DMS 273 treated with DMSO at 0.1 percent for 48 hours (cell line): ENCODE results near the gene PECR.
"Not testable (repeated sequence)": the region's sequence is repeated elsewhere in the genome, so short reads cannot be mapped to it uniquely, and the experiment has no call there.

Source experiments
- DNase-seq: peaks from one replicate; lab custom pipeline; 2025; lab: John Stamatoyannopoulos, UW

Gene PECR

GRCh38 chr2:216104691-216105090 is 23.1 kb upstream of the PECR start:
- DNase-seq, result no peak

GRCh38 chr2:216103213-216103612 is 21.6 kb upstream of the PECR start:
- no peak for DNase-seq

GRCh38 chr2:216101109-216101508 is 19.5 kb upstream of the PECR start:
- no peak for DNase-seq

- no peak for DNase-seq
These were observed 17.1 kb upstream of the PECR start for GRCh38 chr2:216098421-216099334.

- DNase-seq, result no peak
These were observed 13.1 kb upstream of the PECR start for GRCh38 chr2:216094701-216095100.

GRCh38 chr2:216092646-216093045 is 11.0 kb upstream of the PECR start:
- no peak for DNase-seq

- DNase-seq, result no peak
These were observed 8.8 kb upstream of the PECR start for GRCh38 chr2:216090369-216090786.

- no peak for DNase-seq
These were observed 4.7 kb upstream of the PECR start for GRCh38 chr2:216086207-216086893.

- DNase-seq, result no peak
These were observed 2.9 kb upstream of the PECR start for GRCh38 chr2:216084547-216084946.

- DNase-seq, result peak; percentile 59
These were observed 2.1 kb upstream of the PECR start for GRCh38 chr2:216083464-216084281.

GRCh38 chr2:216082805-216083204 is 1.2 kb upstream of the PECR start:
- no peak for DNase-seq

- peak; percentile 19 for DNase-seq
These were observed 605 bp upstream of the PECR start for GRCh38 chr2:216082117-216082711.

GRCh38 chr2:216081012-216081411 is 597 bp downstream of the PECR start:
- no peak for DNase-seq

- not testable (repeated sequence) for DNase-seq
These were observed 1.6 kb downstream of the PECR start for GRCh38 chr2:216080048-216080447.

- DNase-seq, result no peak
These were observed 2.8 kb downstream of the PECR start for GRCh38 chr2:216078776-216079175.

- DNase-seq, result no peak
These were observed 5.8 kb downstream of the PECR start for GRCh38 chr2:216075510-216076485.

GRCh38 chr2:216074794-216075193 is 6.8 kb downstream of the PECR start:
- no peak for DNase-seq

GRCh38 chr2:216074380-216074779 is 7.2 kb downstream of the PECR start:
- DNase-seq, result no peak

- DNase-seq, result no peak
These were observed 7.8 kb downstream of the PECR start for GRCh38 chr2:216073773-216074172.

GRCh38 chr2:216072473-216072872 is 9.1 kb downstream of the PECR start:
- DNase-seq, result no peak
